Measurements from ENCODE around the gene IFIT3.
"Not testable (repeated sequence)": the region's sequence is repeated elsewhere in the genome, so short reads cannot be mapped to it uniquely, and the experiment has no call there.

IFIT3 gene

GRCh38 chr10:89348481-89348880 is 20.7 kb downstream of the IFIT3 start:
- H3K9me3 ChIP-seq (ENCODE audit: control insufficient read depth, insufficient read depth, low read length) = no peaks in the 10 kb centered on the region
- H3K27me3 ChIP-seq (ENCODE audit: control insufficient read depth, insufficient read depth, low read length) = no peaks in the 10 kb centered on the region
- no peak overlapping the region for H3K4me3 ChIP-seq (ENCODE audit: low read depth, low read length)
- H3K4me1 ChIP-seq (ENCODE audit: control insufficient read depth, insufficient read depth, low read length) = peaks cover 58% of the 10 kb centered on the region
- no peaks in the 10 kb centered on the region for H3K36me3 ChIP-seq (ENCODE audit: control insufficient read depth, insufficient read depth, low read length)
- no peak overlapping the region for H3K9ac ChIP-seq (ENCODE audit: low read depth, low read length)
- peak overlapping the region; percentile 68 for H3K27ac ChIP-seq (ENCODE audit: low read depth, low read length)

- Histone ChIP-seq H3K27ac (ENCODE audit: low read depth, low read length) (peak overlapping the region; percentile 68), H3K9ac (ENCODE audit: low read depth, low read length) (no peak overlapping the region), H3K27me3 (ENCODE audit: control insufficient read depth, insufficient read depth, low read length) (no peaks in the 10 kb centered on the region), H3K4me1 (ENCODE audit: control insufficient read depth, insufficient read depth, low read length) (peaks cover 55% of the 10 kb centered on the region), H3K4me3 (ENCODE audit: low read depth, low read length) (no peak overlapping the region), H3K36me3 (ENCODE audit: control insufficient read depth, insufficient read depth, low read length) (no peaks in the 10 kb centered on the region), H3K9me3 (ENCODE audit: control insufficient read depth, insufficient read depth, low read length) (no peaks in the 10 kb centered on the region)
Measured at GRCh38 chr10:89348975-89349374, 21.2 kb downstream of the IFIT3 start.

GRCh38 chr10:89350631-89351315 is 23.0 kb downstream of the IFIT3 start:
- H3K9me3 ChIP-seq (ENCODE audit: control insufficient read depth, insufficient read depth, low read length); H3K9ac ChIP-seq (ENCODE audit: low read depth, low read length); H3K36me3 ChIP-seq (ENCODE audit: control insufficient read depth, insufficient read depth, low read length); H3K27me3 ChIP-seq (ENCODE audit: control insufficient read depth, insufficient read depth, low read length); H3K4me3 ChIP-seq (ENCODE audit: low read depth, low read length): not testable (repeated sequence)
- H3K4me1 ChIP-seq (ENCODE audit: control insufficient read depth, insufficient read depth, low read length) = peaks cover 52% of the 10 kb centered on the region
- peak overlapping the region; percentile 72 for H3K27ac ChIP-seq (ENCODE audit: low read depth, low read length)

- H3K4me1 ChIP-seq (ENCODE audit: control insufficient read depth, insufficient read depth, low read length) = peaks cover 46% of the 10 kb centered on the region
- no peak overlapping the region for H3K4me3 ChIP-seq (ENCODE audit: low read depth, low read length)
- no peaks in the 10 kb centered on the region for H3K36me3 ChIP-seq (ENCODE audit: control insufficient read depth, insufficient read depth, low read length)
- H3K9me3 ChIP-seq (ENCODE audit: control insufficient read depth, insufficient read depth, low read length) = no peaks in the 10 kb centered on the region
- no peak overlapping the region for H3K9ac ChIP-seq (ENCODE audit: low read depth, low read length)
- H3K27me3 ChIP-seq (ENCODE audit: control insufficient read depth, insufficient read depth, low read length) = no peaks in the 10 kb centered on the region
- H3K27ac ChIP-seq (ENCODE audit: low read depth, low read length) = peak overlapping the region; percentile 72
Measured at GRCh38 chr10:89351412-89351779, 23.6 kb downstream of the IFIT3 start.

- Histone ChIP-seq H3K4me1 (ENCODE audit: control insufficient read depth, insufficient read depth, low read length) (peaks cover 43% of the 10 kb centered on the region), H3K36me3 (ENCODE audit: control insufficient read depth, insufficient read depth, low read length) (no peaks in the 10 kb centered on the region), H3K9ac (ENCODE audit: low read depth, low read length) (no peak overlapping the region), H3K4me3 (ENCODE audit: low read depth, low read length) (no peak overlapping the region), H3K27me3 (ENCODE audit: control insufficient read depth, insufficient read depth, low read length) (no peaks in the 10 kb centered on the region), H3K9me3 (ENCODE audit: control insufficient read depth, insufficient read depth, low read length) (no peaks in the 10 kb centered on the region), H3K27ac (ENCODE audit: low read depth, low read length) (peak overlapping the region; percentile 72)
Measured at GRCh38 chr10:89351780-89352597, 24.2 kb downstream of the IFIT3 start.

- H3K9me3 ChIP-seq (ENCODE audit: control insufficient read depth, insufficient read depth, low read length) = no peaks in the 10 kb centered on the region
- H3K36me3 ChIP-seq (ENCODE audit: control insufficient read depth, insufficient read depth, low read length) = no peaks in the 10 kb centered on the region
- no peaks in the 10 kb centered on the region for H3K27me3 ChIP-seq (ENCODE audit: control insufficient read depth, insufficient read depth, low read length)
- peaks cover 39% of the 10 kb centered on the region for H3K4me1 ChIP-seq (ENCODE audit: control insufficient read depth, insufficient read depth, low read length)
- no peak overlapping the region for H3K27ac ChIP-seq (ENCODE audit: low read depth, low read length)
- no peak overlapping the region for H3K4me3 ChIP-seq (ENCODE audit: low read depth, low read length)
- no peak overlapping the region for H3K9ac ChIP-seq (ENCODE audit: low read depth, low read length)
Measured at GRCh38 chr10:89352802-89353201, 25.0 kb downstream of the IFIT3 start.

- H3K9ac ChIP-seq (ENCODE audit: low read depth, low read length) = no peak overlapping the region
- H3K4me1 ChIP-seq (ENCODE audit: control insufficient read depth, insufficient read depth, low read length) = peaks cover 22% of the 10 kb centered on the region
- H3K27ac ChIP-seq (ENCODE audit: low read depth, low read length) = no peak overlapping the region
- H3K27me3 ChIP-seq (ENCODE audit: control insufficient read depth, insufficient read depth, low read length) = no peaks in the 10 kb centered on the region
- H3K9me3 ChIP-seq (ENCODE audit: control insufficient read depth, insufficient read depth, low read length) = no peaks in the 10 kb centered on the region
- no peaks in the 10 kb centered on the region for H3K36me3 ChIP-seq (ENCODE audit: control insufficient read depth, insufficient read depth, low read length)
- no peak overlapping the region for H3K4me3 ChIP-seq (ENCODE audit: low read depth, low read length)
Measured at GRCh38 chr10:89355394-89355931, 27.7 kb downstream of the IFIT3 start.

- no peaks in the 10 kb centered on the region for H3K9me3 ChIP-seq (ENCODE audit: control insufficient read depth, insufficient read depth, low read length)
- no peak overlapping the region for H3K4me3 ChIP-seq (ENCODE audit: low read depth, low read length)
- no peaks in the 10 kb centered on the region for H3K36me3 ChIP-seq (ENCODE audit: control insufficient read depth, insufficient read depth, low read length)
- no peak overlapping the region for H3K9ac ChIP-seq (ENCODE audit: low read depth, low read length)
- H3K4me1 ChIP-seq (ENCODE audit: control insufficient read depth, insufficient read depth, low read length) = peaks cover 11% of the 10 kb centered on the region; the same call in 1 of the 2 replicates
- H3K27ac ChIP-seq (ENCODE audit: low read depth, low read length) = no peak overlapping the region
- no peaks in the 10 kb centered on the region for H3K27me3 ChIP-seq (ENCODE audit: control insufficient read depth, insufficient read depth, low read length)
Measured at GRCh38 chr10:89357096-89357495, 29.3 kb downstream of the IFIT3 start.

- Histone ChIP-seq H3K27ac (ENCODE audit: low read depth, low read length) (no peak overlapping the region), H3K4me3 (ENCODE audit: low read depth, low read length) (no peak overlapping the region), H3K36me3 (ENCODE audit: control insufficient read depth, insufficient read depth, low read length) (no peaks in the 10 kb centered on the region), H3K27me3 (ENCODE audit: control insufficient read depth, insufficient read depth, low read length) (no peaks in the 10 kb centered on the region), H3K9me3 (ENCODE audit: control insufficient read depth, insufficient read depth, low read length) (no peaks in the 10 kb centered on the region), H3K9ac (ENCODE audit: low read depth, low read length) (no peak overlapping the region), H3K4me1 (ENCODE audit: control insufficient read depth, insufficient read depth, low read length) (0 out of 2 replicates have a peak, but pooled peaks cover 7% of the 10 kb centered on the region)
Measured at GRCh38 chr10:89357975-89358374, 30.2 kb downstream of the IFIT3 start.

- H3K36me3 ChIP-seq (ENCODE audit: control insufficient read depth, insufficient read depth, low read length) = no peaks in the 10 kb centered on the region
- no peaks in the 10 kb centered on the region for H3K9me3 ChIP-seq (ENCODE audit: control insufficient read depth, insufficient read depth, low read length)
- H3K27ac ChIP-seq (ENCODE audit: low read depth, low read length) = no peak overlapping the region
- no peaks in the 10 kb centered on the region for H3K27me3 ChIP-seq (ENCODE audit: control insufficient read depth, insufficient read depth, low read length)
- H3K4me3 ChIP-seq (ENCODE audit: low read depth, low read length) = no peak overlapping the region
- no peak overlapping the region for H3K9ac ChIP-seq (ENCODE audit: low read depth, low read length)
- 0 out of 2 replicates have a peak, but pooled peaks cover 7% of the 10 kb centered on the region for H3K4me1 ChIP-seq (ENCODE audit: control insufficient read depth, insufficient read depth, low read length)
Measured at GRCh38 chr10:89360157-89360556, 32.4 kb downstream of the IFIT3 start.

- Histone ChIP-seq H3K4me3 (ENCODE audit: low read depth, low read length) (no peak overlapping the region), H3K9me3 (ENCODE audit: control insufficient read depth, insufficient read depth, low read length) (no peaks in the 10 kb centered on the region), H3K36me3 (ENCODE audit: control insufficient read depth, insufficient read depth, low read length) (no peaks in the 10 kb centered on the region), H3K9ac (ENCODE audit: low read depth, low read length) (no peak overlapping the region), H3K4me1 (ENCODE audit: control insufficient read depth, insufficient read depth, low read length) (no peaks in the 10 kb centered on the region), H3K27me3 (ENCODE audit: control insufficient read depth, insufficient read depth, low read length) (no peaks in the 10 kb centered on the region), H3K27ac (ENCODE audit: low read depth, low read length) (no peak overlapping the region)
Measured at GRCh38 chr10:89362929-89363328, 35.1 kb downstream of the IFIT3 start.
